ENCODE measurements around the gene CHD3. TPM values are rescaled to one million over a fixed set of nuclear protein-coding genes. Genes with fewer than 3 reads are reported as not detected.

CHD3 gene
- total RNA-seq, 4 donors from 2014 or later: 5.4 to 7.7 (median 6.0) TPM

DNA sequence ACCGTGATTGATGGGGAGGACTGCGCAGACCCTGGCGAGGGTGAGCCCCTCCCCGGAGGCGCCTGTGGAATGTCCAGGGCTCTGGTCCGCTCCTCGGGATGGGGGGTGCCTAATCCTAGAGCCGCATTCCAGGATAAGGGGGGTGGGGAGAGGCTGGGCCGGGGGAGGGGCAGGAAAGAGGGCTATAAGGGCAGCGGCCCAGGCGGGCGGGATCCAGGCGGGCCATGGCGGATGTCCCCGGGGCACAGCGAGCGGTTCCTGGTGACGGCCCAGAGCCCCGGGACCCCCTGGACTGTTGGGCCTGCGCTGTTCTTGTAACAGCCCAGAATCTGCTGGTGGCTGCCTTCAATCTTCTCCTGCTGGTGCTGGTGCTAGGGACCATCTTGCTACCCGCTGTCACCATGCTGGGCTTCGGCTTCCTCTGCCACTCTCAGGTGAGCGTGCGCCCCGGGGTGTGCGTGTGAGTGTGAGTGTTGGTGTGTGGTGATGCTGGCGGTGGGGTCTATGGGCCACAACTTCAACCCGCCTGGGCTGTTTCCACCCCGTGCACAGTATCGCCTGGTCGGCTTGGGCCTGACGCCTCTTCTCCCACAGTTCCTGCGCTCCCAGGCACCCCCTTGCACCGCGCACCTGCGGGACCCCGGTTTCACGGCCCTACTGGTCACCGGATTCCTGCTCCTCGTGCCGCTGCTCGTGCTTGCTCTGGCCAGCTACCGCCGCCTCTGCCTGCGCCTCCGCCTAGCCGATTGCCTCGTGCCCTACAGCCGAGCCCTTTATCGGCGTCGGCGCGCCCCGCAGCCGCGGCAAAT is 33.5 kb upstream of the CHD3 start, which contains the start of gene TMEM88:
TMEM88 (plus strand) TSS at position 216 of the 809 bp plus-strand sequence; CDS start at position 225, 9 bp downstream.
- Histone ChIP-seq H3K27me3 (no peaks in the 10 kb centered on the region), H3K9me3 (no peaks in the 10 kb centered on the region), H3K4me3 (peak within 1 kb of the TSS; percentile 65 to 87 (median 80)), H3K36me3 (peaks cover 0 to 23% of the 10 kb centered on the region in 2 donors), H3K4me1 (peaks cover 29 to 37% of the 10 kb centered on the region in 2 donors), H3K27ac (peak within 1 kb of the TSS; percentile 91 to 99 (median 96))
- ATAC-seq: no peak
- DNase-seq: peak in 1 of 2 donors; percentile 17
- intact Hi-C loops (cut with DNase I; ENCODE audit: low total_unique reads) (loop anchor here (5.0 to 10.0 kb wide), 3 partner anchors 62 to 110 kb away; partner anchors contain the start of genes CNTROB, RNF227 and TRAPPC1), in situ Hi-C loops (cut with MboI; ENCODE audit: low sequenced_read_pairs in 4 of 4) (loop anchor here in 2 of 4 donors (25.0 kb wide), 1 partner anchor 132 kb away; no protein-coding TSS in a partner anchor)
- TF ChIP-seq, protein P1, sequence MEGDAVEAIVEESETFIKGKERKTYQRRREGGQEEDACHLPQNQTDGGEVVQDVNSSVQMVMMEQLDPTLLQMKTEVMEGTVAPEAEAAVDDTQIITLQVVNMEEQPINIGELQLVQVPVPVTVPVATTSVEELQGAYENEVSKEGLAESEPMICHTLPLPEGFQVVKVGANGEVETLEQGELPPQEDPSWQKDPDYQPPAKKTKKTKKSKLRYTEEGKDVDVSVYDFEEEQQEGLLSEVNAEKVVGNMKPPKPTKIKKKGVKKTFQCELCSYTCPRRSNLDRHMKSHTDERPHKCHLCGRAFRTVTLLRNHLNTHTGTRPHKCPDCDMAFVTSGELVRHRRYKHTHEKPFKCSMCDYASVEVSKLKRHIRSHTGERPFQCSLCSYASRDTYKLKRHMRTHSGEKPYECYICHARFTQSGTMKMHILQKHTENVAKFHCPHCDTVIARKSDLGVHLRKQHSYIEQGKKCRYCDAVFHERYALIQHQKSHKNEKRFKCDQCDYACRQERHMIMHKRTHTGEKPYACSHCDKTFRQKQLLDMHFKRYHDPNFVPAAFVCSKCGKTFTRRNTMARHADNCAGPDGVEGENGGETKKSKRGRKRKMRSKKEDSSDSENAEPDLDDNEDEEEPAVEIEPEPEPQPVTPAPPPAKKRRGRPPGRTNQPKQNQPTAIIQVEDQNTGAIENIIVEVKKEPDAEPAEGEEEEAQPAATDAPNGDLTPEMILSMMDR (IDR thresholded peaks at IDR 0.05 in 4 of 5, conservative IDR thresholded peaks at IDR 0.05 in 1 of 5): no peak
- TF ChIP-seq POLR2A (IDR thresholded peaks at IDR 0.05): no peak

DNA sequence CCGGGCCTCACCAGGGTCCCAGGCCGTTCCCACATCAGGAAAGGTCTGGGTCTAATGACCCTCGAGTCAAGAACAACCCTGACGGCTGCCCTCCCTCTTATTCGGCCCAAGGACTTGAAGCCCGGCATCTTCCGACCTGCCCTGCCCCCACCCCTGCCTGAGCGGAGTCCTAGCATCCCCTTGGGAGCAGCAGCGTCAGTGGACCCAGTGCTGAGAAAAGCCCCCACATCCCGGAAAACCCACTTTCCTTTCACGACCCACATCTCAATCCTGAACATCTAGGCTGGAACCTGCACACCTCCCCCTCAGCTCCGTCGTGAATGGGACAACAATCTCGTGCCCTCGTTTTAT is 33.0 kb upstream of the CHD3 start:
- Histone ChIP-seq H3K27ac (peak overlapping the region; percentile 91 to 99 (median 96)), H3K4me3 (peak overlapping the region; percentile 65 to 87 (median 80)), H3K9me3 (no peaks in the 10 kb centered on the region), H3K36me3 (peaks cover 0 to 18% of the 10 kb centered on the region in 2 donors), H3K4me1 (peaks cover 29 to 37% of the 10 kb centered on the region in 2 donors), H3K27me3 (no peaks in the 10 kb centered on the region)
- no peak for ATAC-seq
- no peak for TF ChIP-seq POLR2A (IDR thresholded peaks at IDR 0.05)
- TF ChIP-seq, protein P1 (IDR thresholded peaks at IDR 0.05 in 4 of 5, conservative IDR thresholded peaks at IDR 0.05 in 1 of 5): no peak
- peak in 1 of 2 donors; percentile 28 for DNase-seq
- in situ Hi-C loops (cut with MboI; ENCODE audit: low sequenced_read_pairs in 4 of 4): loop anchor here in 2 of 4 donors (25.0 kb wide), 1 partner anchor 132 kb away; no protein-coding TSS in a partner anchor
- intact Hi-C loops (cut with DNase I; ENCODE audit: low total_unique reads): loop anchor here (2.0 to 10.0 kb wide), 4 partner anchors 31 to 111 kb away; partner anchors contain the start of genes CNTROB, RNF227 and TRAPPC1

DNA sequence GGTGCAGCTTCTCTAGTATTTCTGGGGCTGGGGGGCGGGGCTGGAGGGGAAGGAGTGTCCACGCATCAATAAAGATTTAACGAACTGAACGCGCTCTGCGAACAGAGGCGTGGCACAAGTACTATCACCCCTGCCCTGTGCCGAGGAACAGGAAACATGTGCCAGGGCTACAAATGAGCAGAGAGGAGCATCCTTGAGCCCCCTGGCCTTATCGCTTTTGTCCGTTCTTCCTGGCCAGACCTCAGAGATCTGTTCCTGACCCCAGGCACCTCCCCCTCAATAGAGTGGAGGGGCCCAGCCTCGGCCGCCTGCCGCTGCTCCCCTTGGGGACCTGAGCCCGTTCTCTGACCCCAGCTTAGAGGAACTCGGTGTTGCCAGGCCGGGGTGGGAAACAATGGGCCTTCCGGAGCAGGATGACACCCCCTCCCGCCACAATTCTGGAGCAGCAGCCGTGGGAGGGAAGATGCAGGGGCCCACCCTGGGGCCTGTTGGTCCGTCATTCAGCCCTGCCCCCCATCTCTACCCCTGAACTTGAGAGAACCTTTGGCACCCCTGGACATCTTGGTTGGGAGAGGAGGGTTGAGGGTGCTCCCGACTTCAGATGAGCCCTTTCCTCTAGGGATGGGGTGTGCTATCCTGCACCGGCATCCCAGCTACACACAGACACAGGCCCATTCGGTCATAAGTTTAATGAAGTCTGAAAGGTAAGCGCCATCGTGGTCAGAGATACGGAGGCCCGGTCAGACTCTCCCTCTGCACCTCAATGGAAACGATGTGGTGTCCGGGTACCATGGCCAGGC is 32.4 kb upstream of the CHD3 start:
- in situ Hi-C loops (cut with MboI; ENCODE audit: low sequenced_read_pairs in 4 of 4): loop anchor here in 2 of 4 donors (25.0 kb wide), 1 partner anchor 131 kb away; no protein-coding TSS in a partner anchor
- peak overlapping the region; percentile 65 to 87 (median 80) for H3K4me3 ChIP-seq
- DNase-seq (peak in 1 of 2 donors; percentile 44), ATAC-seq (no peak)
- peaks cover 0 to 12% of the 10 kb centered on the region in 2 donors for H3K36me3 ChIP-seq
- TF ChIP-seq, protein P1 (IDR thresholded peaks at IDR 0.05 in 4 of 5, conservative IDR thresholded peaks at IDR 0.05 in 1 of 5): no peak
- no peak for TF ChIP-seq POLR2A (IDR thresholded peaks at IDR 0.05)
- peak overlapping the region; percentile 91 to 99 (median 96) for H3K27ac ChIP-seq
- H3K9me3 ChIP-seq: no peaks in the 10 kb centered on the region
- H3K27me3 ChIP-seq: no peaks in the 10 kb centered on the region
- H3K4me1 ChIP-seq: peaks cover 29 to 37% of the 10 kb centered on the region in 2 donors
- intact Hi-C loops (cut with DNase I; ENCODE audit: low total_unique reads): loop anchor here (2.0 to 10.0 kb wide), 4 partner anchors 31 to 111 kb away; partner anchors contain the start of genes CNTROB, RNF227 and TRAPPC1
